Gastroesophageal sphincter (tissue), 3 donors: ENCODE results near the gene RMDN2.

Experiments used
- CTCF ChIP-seq, 4 experiments: fragments of 200-600 bp in 2 of 4; fragments of 450-650 bp in 2 of 4; sonication (generic) in 1 of 4; IDR thresholded peaks; one replicate each; pipeline ENCODE4 v1.5.1; 2017 to 2019; ENCODE audit warnings: antibody characterized with exemption in 4 of 4, mild to moderate bottlenecking in 2 of 4, moderate library complexity in 2 of 4
- EP300 ChIP-seq: sonication (generic); formaldehyde crosslinking; IDR thresholded peaks from one replicate; pipeline ENCODE4 v1.6.1; 2017; ENCODE audit warnings: antibody characterized with exemption, mild to moderate bottlenecking
- POLR2A ChIP-seq, 2 donors: fragments of 450-650 bp; IDR thresholded peaks; one replicate each; pipeline ENCODE4 v1.6.1; 2017; ENCODE audit warnings: antibody characterized with exemption in 2 of 2, mild to moderate bottlenecking in 2 of 2, moderate library complexity in 1 of 2
- POLR2AphosphoS5 ChIP-seq: sonication (generic); formaldehyde crosslinking; IDR thresholded peaks from one replicate; pipeline ENCODE4 v1.6.1; 2017; ENCODE audit warnings: antibody characterized with exemption

GRCh38 chr2:37947306-37947705 is 22.2 kb downstream of the RMDN2 start:
- TF ChIP-seq CTCF (IDR thresholded peaks at IDR 0.05), result no peak
- TF ChIP-seq EP300, result no peak
- no peak for TF ChIP-seq POLR2A (IDR thresholded peaks at IDR 0.05)
- no peak for TF ChIP-seq POLR2AphosphoS5
